NCI-H748 treated with DMSO at 0.1 percent for 48 hours (cell line): ENCODE data around the gene FER1L5.

ENCODE experiments used
- DNase-seq: peaks from one replicate; lab custom pipeline; 2025; lab: John Stamatoyannopoulos, UW

FER1L5 gene

GRCh38 chr2:96697476-96697875 lies 54.9 kb downstream of the FER1L5 start:
- no peak for DNase-seq

GRCh38 chr2:96698221-96698861 lies 55.8 kb downstream of the FER1L5 start:
- DNase-seq = no peak

GRCh38 chr2:96699021-96699420 lies 56.5 kb downstream of the FER1L5 start:
- no peak for DNase-seq

GRCh38 chr2:96699621-96700020 lies 57.1 kb downstream of the FER1L5 start:
- DNase-seq = no peak

GRCh38 chr2:96700086-96700485 lies 57.5 kb downstream of the FER1L5 start:
- no peak for DNase-seq

GRCh38 chr2:96701636-96702035 lies 59.1 kb downstream of the FER1L5 start:
- DNase-seq = no peak

- no peak for DNase-seq
Observed at GRCh38 chr2:96702098-96702785, 59.7 kb downstream of the FER1L5 start.

GRCh38 chr2:96703021-96703751 lies 60.6 kb downstream of the FER1L5 start:
- DNase-seq = no peak

- DNase-seq = no peak
Observed at GRCh38 chr2:96710985-96711384, 68.4 kb downstream of the FER1L5 start.

- no peak for DNase-seq
Observed at GRCh38 chr2:96715658-96716057, 73.1 kb downstream of the FER1L5 start.

GRCh38 chr2:96716388-96716787 lies 73.8 kb downstream of the FER1L5 start:
- no peak for DNase-seq

- no peak for DNase-seq
Observed at GRCh38 chr2:96726131-96726530, 83.6 kb downstream of the FER1L5 start.

GRCh38 chr2:96727431-96727830 lies 84.9 kb downstream of the FER1L5 start:
- no peak for DNase-seq

GRCh38 chr2:96729748-96730147 lies 87.2 kb downstream of the FER1L5 start:
- DNase-seq = no peak

- DNase-seq = no peak
Observed at GRCh38 chr2:96730212-96730611, 87.6 kb downstream of the FER1L5 start.

GRCh38 chr2:96733931-96734330 lies 91.4 kb downstream of the FER1L5 start:
- no peak for DNase-seq

- DNase-seq = no peak
Observed at GRCh38 chr2:96734880-96735583, 92.5 kb downstream of the FER1L5 start.

GRCh38 chr2:96737251-96737650 lies 94.7 kb downstream of the FER1L5 start:
- DNase-seq = no peak

- no peak for DNase-seq
Observed at GRCh38 chr2:96737831-96738230, 95.3 kb downstream of the FER1L5 start.

GRCh38 chr2:96739076-96739632 lies 96.6 kb downstream of the FER1L5 start:
- no peak for DNase-seq

- DNase-seq = peak; percentile 81
Observed at GRCh38 chr2:96739633-96740428, 97.3 kb downstream of the FER1L5 start, which contains the start of gene LMAN2L. TSS of gene LMAN2L (minus strand) at chr2:96740064. CDS start at chr2:96740040, 24 bp downstream.
